Astrocyte (in vitro differentiated cells and primary cell): ENCODE results near the gene ADM. TPM values are rescaled to one million over a fixed set of nuclear protein-coding genes. Genes with fewer than 3 reads are reported as not detected.
A peak's percentile ranks its signal among the peaks of the same experiment; 100 is the strongest.

ENCODE experiments used
- DNase-seq: peaks from one replicate; pipeline ENCODE4 v3.0.0-alpha.2; 2010; ENCODE audit warnings: low read depth
- FAIRE-seq: peaks from 2 replicates; lab custom pipeline; 2011; peaks lifted over from hg19 to GRCh38; lab: Jason Lieb, UNC
- H2AFZ ChIP-seq: 2 replicates; pipeline ENCODE4 v1.6.0; 2012; ENCODE audit warnings: low read depth, low read length, inconsistent platforms
- H3K27ac ChIP-seq: 2 replicates; pipeline ENCODE4 v1.5.1; 2011; ENCODE audit warnings: low read depth, low read length, inconsistent platforms
- H3K27me3 ChIP-seq: 2 replicates; pipeline ENCODE4 v1.6.0; 2011; ENCODE audit warnings: low read length, inconsistent platforms; ENCODE audit not compliant: insufficient read depth
- H3K36me3 ChIP-seq: 2 replicates; pipeline ENCODE4 v1.5.1; 2011; ENCODE audit warnings: low read length, inconsistent platforms; ENCODE audit not compliant: insufficient read depth
- H3K4me1 ChIP-seq: 2 replicates; pipeline ENCODE4 v1.5.1; 2011; ENCODE audit warnings: low read length, inconsistent platforms; ENCODE audit not compliant: insufficient read depth
- H3K4me2 ChIP-seq: 2 replicates; pipeline ENCODE4 v1.6.0; 2012; ENCODE audit warnings: low read length, inconsistent platforms
- H3K4me3 ChIP-seq: 2 replicates; pipeline ENCODE4 v1.5.1; 2011; ENCODE audit warnings: low read depth, mild to moderate bottlenecking, low read length, inconsistent platforms; ENCODE audit not compliant: insufficient read depth
- H3K79me2 ChIP-seq: 2 replicates; pipeline ENCODE4 v1.6.0; 2012; ENCODE audit warnings: mild to moderate bottlenecking, low read length, inconsistent platforms; ENCODE audit not compliant: insufficient read depth
- H3K9ac ChIP-seq: 2 replicates; pipeline ENCODE4 v1.6.0; 2012; ENCODE audit warnings: mild to moderate bottlenecking, low read length, inconsistent platforms
- H3K9me3 ChIP-seq: 2 replicates; pipeline ENCODE4 v1.5.1; 2012; ENCODE audit warnings: low read depth, mild to moderate bottlenecking, low read length, inconsistent platforms; ENCODE audit not compliant: insufficient read depth
- H4K20me1 ChIP-seq: 2 replicates; pipeline ENCODE4 v1.6.0; 2012; ENCODE audit warnings: low read length, inconsistent platforms; ENCODE audit not compliant: insufficient read depth
- H3K27ac Mint-ChIP-seq: one replicate; pipeline ENCODE4 v1.8.0; 2021; ENCODE audit warnings: mild to moderate bottlenecking, mixed read lengths; ENCODE audit not compliant: unreplicated experiment
- H3K27me3 Mint-ChIP-seq: one replicate; pipeline ENCODE4 v1.8.0; 2021; ENCODE audit warnings: low read depth, mixed read lengths; ENCODE audit not compliant: unreplicated experiment
- H3K36me3 Mint-ChIP-seq: one replicate; pipeline ENCODE4 v1.8.0; 2021; ENCODE audit warnings: low read depth, mixed read lengths; ENCODE audit not compliant: unreplicated experiment
- H3K4me1 Mint-ChIP-seq: one replicate; pipeline ENCODE4 v1.8.0; 2021; ENCODE audit warnings: low read depth, mixed read lengths; ENCODE audit not compliant: unreplicated experiment
- H3K4me3 Mint-ChIP-seq: one replicate; pipeline ENCODE4 v1.8.0; 2021; ENCODE audit warnings: mild to moderate bottlenecking, moderate library complexity, mixed read lengths; ENCODE audit not compliant: unreplicated experiment
- H3K9me3 Mint-ChIP-seq: one replicate; pipeline ENCODE4 v1.8.0; 2021; ENCODE audit warnings: mild to moderate bottlenecking, mixed read lengths; ENCODE audit not compliant: unreplicated experiment
- CTCF ChIP-seq: IDR thresholded peaks from 2 replicates; pipeline ENCODE4 v1.5.1; 2011; ENCODE audit warnings: low read depth, mild to moderate bottlenecking, inconsistent platforms, low read length, moderate library complexity; ENCODE audit not compliant: insufficient read depth
- EZH2 ChIP-seq: IDR thresholded peaks from 2 replicates; pipeline ENCODE4 v1.6.1; 2012; ENCODE audit warnings: mild to moderate bottlenecking, low read length, inconsistent platforms; ENCODE audit not compliant: insufficient read depth
- total RNA-seq: library from RNA; stranded (reverse); gene quantifications from 2 replicates; pipeline ENCODE4 v1.2.1, GENCODE V29; 2021

Gene ADM
- total RNA-seq, 1 donor from 2014 or later = 78.7 TPM

- Histone ChIP-seq H3K9me3 (no peaks in the 10 kb centered on the region), H3K79me2 (no peaks in the 10 kb centered on the region), H3K27me3 (no peaks in the 10 kb centered on the region), H3K4me2 (peak overlapping the region; percentile 51), H3K4me1 (peaks cover 24% of the 10 kb centered on the region), H3K9ac (peak overlapping the region; percentile 36), H3K4me3 (no peak overlapping the region), H3K27ac (peak overlapping the region; percentile 38), H3K36me3 (no peaks in the 10 kb centered on the region), H2AFZ (no peak overlapping the region), H4K20me1 (no peaks in the 10 kb centered on the region)
- Mint-ChIP-seq H3K27me3 (peaks cover 4% of the 10 kb centered on the region), H3K36me3 (no peaks in the 10 kb centered on the region), H3K4me1 (peaks cover 33% of the 10 kb centered on the region), H3K4me3 (no peak overlapping the region), H3K9me3 (no peaks in the 10 kb centered on the region), H3K27ac (peak overlapping the region; percentile 99)
- no peak for FAIRE-seq
- DNase-seq = peak; percentile 85
- TF ChIP-seq CTCF = no peak
- TF ChIP-seq EZH2 = no peak
These were observed 45.5 kb downstream of the ADM start for GRCh38 chr11:10350334-10350733.

GRCh38 chr11:10351435-10351764 lies 46.5 kb downstream of the ADM start:
- H3K9me3 Mint-ChIP-seq = no peaks in the 10 kb centered on the region
- TF ChIP-seq CTCF (no peak), EZH2 (no peak)
- Histone ChIP-seq H3K27me3 (no peaks in the 10 kb centered on the region), H3K4me2 (peak overlapping the region; percentile 71), H3K9me3 (no peaks in the 10 kb centered on the region), H3K79me2 (no peaks in the 10 kb centered on the region), H2AFZ (peak overlapping the region; percentile 44), H3K4me1 (peaks cover 24% of the 10 kb centered on the region), H4K20me1 (no peaks in the 10 kb centered on the region), H3K9ac (peak overlapping the region; percentile 44), H3K4me3 (no peak overlapping the region), H3K27ac (peak overlapping the region; percentile 82), H3K36me3 (no peaks in the 10 kb centered on the region)
- H3K36me3 Mint-ChIP-seq = no peaks in the 10 kb centered on the region
- H3K4me1 Mint-ChIP-seq = peaks cover 33% of the 10 kb centered on the region
- peaks cover 4% of the 10 kb centered on the region for H3K27me3 Mint-ChIP-seq
- H3K27ac Mint-ChIP-seq = peak overlapping the region; percentile 99
- no peak for FAIRE-seq
- DNase-seq = no peak
- H3K4me3 Mint-ChIP-seq = no peak overlapping the region

- H3K27me3 Mint-ChIP-seq = peaks cover 4% of the 10 kb centered on the region
- peak overlapping the region; percentile 82 for H3K27ac ChIP-seq
- H4K20me1 ChIP-seq = no peaks in the 10 kb centered on the region
- no peak overlapping the region for H3K4me3 ChIP-seq
- peak overlapping the region; percentile 44 for H2AFZ ChIP-seq
- no peak for FAIRE-seq
- H3K9me3 Mint-ChIP-seq = no peaks in the 10 kb centered on the region
- no peaks in the 10 kb centered on the region for H3K9me3 ChIP-seq
- no peaks in the 10 kb centered on the region for H3K36me3 Mint-ChIP-seq
- peak overlapping the region; percentile 44 for H3K9ac ChIP-seq
- H3K4me3 Mint-ChIP-seq = peak overlapping the region; percentile 42
- H3K27ac Mint-ChIP-seq = peak overlapping the region; percentile 99
- peak overlapping the region; percentile 71 for H3K4me2 ChIP-seq
- TF ChIP-seq CTCF (no peak), EZH2 (no peak)
- no peaks in the 10 kb centered on the region for H3K79me2 ChIP-seq
- no peaks in the 10 kb centered on the region for H3K27me3 ChIP-seq
- H3K36me3 ChIP-seq = no peaks in the 10 kb centered on the region
- peak; percentile 77 for DNase-seq
- peaks cover 24% of the 10 kb centered on the region for H3K4me1 ChIP-seq
- H3K4me1 Mint-ChIP-seq = peaks cover 33% of the 10 kb centered on the region
These were observed 47.1 kb downstream of the ADM start for GRCh38 chr11:10351765-10352641.
